GM19324 (cell line): ENCODE results near the gene SLC2A3.
"Not testable (repeated sequence)": the region's sequence is repeated elsewhere in the genome, so short reads cannot be mapped to it uniquely, and the experiment has no call there.

Experiments used
- ATAC-seq: cut with Tn5 transposase; IDR thresholded peaks from one replicate; pipeline ENCODE4 v1.9.1; 2021; ENCODE audit warnings: mild to moderate bottlenecking, moderate library complexity; ENCODE audit not compliant: unreplicated experiment, low FRiP score

The SLC2A3 gene

GRCh38 chr12:7953912-7954311 lies 17.9 kb upstream of the SLC2A3 start:
- ATAC-seq = not testable (repeated sequence)

- no peak for ATAC-seq
These were observed 15.7 kb upstream of the SLC2A3 start for GRCh38 chr12:7951671-7952070.

GRCh38 chr12:7950230-7950943 lies 14.4 kb upstream of the SLC2A3 start:
- ATAC-seq = not testable (repeated sequence)

GRCh38 chr12:7948589-7949260 lies 12.7 kb upstream of the SLC2A3 start:
- ATAC-seq = no peak

- no peak for ATAC-seq
These were observed 11.0 kb upstream of the SLC2A3 start for GRCh38 chr12:7947011-7947410.

DNA sequence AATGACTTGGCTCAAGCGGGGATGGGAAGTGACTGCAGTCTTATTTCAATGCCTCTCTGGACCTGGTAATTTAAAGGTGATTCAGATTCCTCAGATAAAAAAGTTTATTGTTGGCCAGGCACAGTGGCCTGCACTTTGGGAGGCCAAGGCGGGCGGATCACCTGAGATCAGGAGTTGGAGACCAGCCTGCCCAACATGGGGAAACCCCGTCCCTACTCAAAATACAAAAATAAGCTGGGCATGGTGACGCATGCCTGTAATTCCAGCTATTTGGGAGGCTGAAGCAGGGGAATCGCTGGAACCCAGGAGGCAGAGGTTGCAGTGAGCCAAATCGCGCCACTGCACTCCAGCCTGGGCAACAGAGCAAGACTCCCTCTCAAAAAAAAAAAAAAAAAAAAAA lies 8.8 kb upstream of the SLC2A3 start:
- ATAC-seq = not testable (repeated sequence)

DNA sequence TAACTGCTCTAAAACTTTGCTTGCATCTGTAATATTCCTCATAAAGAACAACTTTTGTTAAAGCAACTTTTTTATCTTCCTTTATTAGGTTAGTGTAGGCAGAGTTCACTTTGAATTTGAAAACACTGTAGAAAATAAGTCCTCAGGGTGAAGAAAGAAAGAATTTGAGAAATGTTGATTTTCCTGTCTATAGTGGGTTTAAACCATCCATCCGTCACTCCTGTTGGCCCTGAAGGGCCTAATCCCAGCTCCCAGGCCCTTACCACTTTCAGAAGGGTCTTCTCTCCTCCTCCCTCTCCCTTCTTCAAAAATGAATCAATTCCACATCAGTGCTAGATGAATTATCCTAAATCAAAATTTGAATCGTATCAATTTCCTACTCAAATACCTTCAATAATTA lies 4.9 kb upstream of the SLC2A3 start:
- ATAC-seq = no peak

GRCh38 chr12:7937833-7938506 lies 2.0 kb upstream of the SLC2A3 start:
- ATAC-seq = no peak

- ATAC-seq = no peak
These were observed 996 bp downstream of the SLC2A3 start for GRCh38 chr12:7934889-7935492.

GRCh38 chr12:7934091-7934888 lies 1.7 kb downstream of the SLC2A3 start:
- no peak for ATAC-seq

- ATAC-seq = peak; percentile 77
These were observed 2.7 kb downstream of the SLC2A3 start for GRCh38 chr12:7933255-7933726.

DNA sequence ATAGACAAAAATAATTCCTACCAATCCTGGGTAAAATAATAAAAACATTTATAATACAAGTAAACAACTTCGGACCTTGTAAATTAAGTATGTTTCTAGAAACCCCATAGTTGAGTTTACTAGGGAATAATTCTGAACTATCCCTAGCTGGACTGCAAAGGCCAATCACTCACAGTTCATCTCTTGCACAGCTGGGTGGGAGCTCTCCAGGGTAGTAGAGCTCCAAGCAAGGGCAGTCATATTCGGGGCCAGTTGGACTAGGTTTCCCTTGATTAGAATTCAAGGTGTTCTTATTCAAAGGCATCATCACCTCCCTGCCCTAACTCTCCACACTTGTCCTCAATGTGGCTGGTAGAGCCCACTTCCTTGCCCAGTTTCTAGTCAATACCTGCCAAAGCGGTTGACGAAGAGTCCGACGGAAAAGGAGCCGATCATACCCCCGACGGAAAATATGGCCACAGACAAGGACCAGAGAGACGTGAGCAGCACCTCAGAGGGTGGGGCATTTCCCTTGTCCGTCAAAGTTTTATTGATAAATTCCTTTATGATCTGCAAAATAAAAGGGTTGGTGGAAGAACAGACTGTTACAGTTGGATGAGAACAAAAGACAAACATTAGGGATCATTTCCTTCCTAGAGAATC lies 3.3 kb downstream of the SLC2A3 start:
- ATAC-seq = not testable (repeated sequence)

DNA sequence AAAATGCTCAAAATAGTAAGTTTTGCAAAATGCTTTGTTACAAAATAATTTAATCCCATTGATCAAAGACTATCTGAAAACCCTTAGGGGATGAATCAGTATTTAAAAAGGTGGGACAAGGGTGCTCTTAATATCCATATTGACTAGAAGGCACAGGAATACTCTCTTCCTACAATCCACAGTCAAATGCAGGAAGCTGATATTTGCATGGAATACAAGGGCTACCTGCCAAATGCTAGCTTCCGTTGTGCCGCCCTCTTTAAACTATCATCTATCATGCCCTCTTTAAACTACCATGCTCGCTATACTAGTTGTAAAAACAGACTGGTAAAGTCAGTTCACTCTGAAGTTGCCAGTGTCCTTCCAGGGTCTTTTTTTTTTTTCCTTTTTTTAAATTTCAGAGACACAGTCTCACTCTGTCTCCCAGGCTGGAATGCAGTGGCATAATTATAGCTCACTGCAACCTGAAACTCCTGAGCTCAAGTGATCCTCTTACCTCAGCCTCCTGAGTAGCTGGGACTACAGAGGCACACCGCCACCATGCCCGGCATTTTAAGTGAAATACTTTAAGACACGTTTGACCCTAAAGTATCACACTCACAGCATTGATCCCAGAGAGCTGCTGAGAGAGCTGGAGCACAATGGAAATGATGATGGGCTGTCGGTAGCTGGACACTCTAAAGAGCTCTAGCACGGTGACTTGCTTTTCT lies 6.7 kb downstream of the SLC2A3 start:
- no peak for ATAC-seq

GRCh38 chr12:7927470-7927869 lies 8.5 kb downstream of the SLC2A3 start:
- no peak for ATAC-seq

- ATAC-seq = not testable (repeated sequence)
These were observed 9.8 kb downstream of the SLC2A3 start for GRCh38 chr12:7926068-7926666.

GRCh38 chr12:7923241-7924236 lies 12.4 kb downstream of the SLC2A3 start:
- no peak for ATAC-seq

- not testable (repeated sequence) for ATAC-seq
These were observed 14.8 kb downstream of the SLC2A3 start for GRCh38 chr12:7921181-7921580.

- not testable (repeated sequence) for ATAC-seq
These were observed 17.8 kb downstream of the SLC2A3 start for GRCh38 chr12:7918268-7918590.
